T-helper 2 cell treated with Interferon-gamma antibody and Interleukin-4, amounts not matched to agents 100 ng/mL and 5 ng/mL, for 36 hours (primary cell): Measurements from ENCODE around the gene GRIA2. TPM values are rescaled to one million over a fixed set of nuclear protein-coding genes. Genes with fewer than 3 reads are reported as not detected.
"Not testable (repeated sequence)": the region's sequence is repeated elsewhere in the genome, so short reads cannot be mapped to it uniquely, and the experiment has no call there.

Experiments used
- intact Hi-C: fragments of 100-400 bp; cut with micrococcal nuclease; formaldehyde crosslinking; loops from one replicate; pipeline ENCODE4 v1.15.1; 2023
- total RNA-seq: library from RNA; stranded (reverse); gene quantifications from 2 replicates; pipeline ENCODE4 v1.2.3, GENCODE V29; 2022

GRIA2 gene
- total RNA-seq = not detected in 2 replicates

DNA sequence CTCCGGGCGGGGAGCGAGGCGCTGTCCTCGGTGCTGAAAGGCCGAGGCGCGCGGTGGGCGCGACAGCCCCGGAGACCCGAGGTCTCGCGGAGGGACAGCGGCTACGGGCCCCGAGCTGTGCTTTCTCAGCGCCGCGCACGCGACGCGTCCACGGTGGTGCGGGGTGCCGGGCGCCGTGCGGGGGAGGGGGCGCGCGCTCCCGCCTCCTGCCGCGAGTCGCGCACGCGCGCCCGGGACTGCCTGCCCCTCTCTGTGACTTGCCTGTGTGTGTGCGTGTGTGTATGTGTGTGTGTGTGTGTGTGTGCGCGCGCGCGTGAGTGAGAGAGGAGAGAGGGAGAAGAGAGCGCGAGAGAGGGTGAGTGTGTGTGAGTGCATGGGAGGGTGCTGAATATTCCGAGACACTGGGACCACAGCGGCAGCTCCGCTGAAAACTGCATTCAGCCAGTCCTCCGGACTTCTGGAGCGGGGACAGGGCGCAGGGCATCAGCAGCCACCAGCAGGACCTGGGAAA is at the start of gene GRIA2:
Gene GRIA2 (plus strand): TSS at position 358 of the 511 bp plus-strand sequence. CDS start 315 bp downstream, outside the sequence.
- intact Hi-C loops = no loop called here

DNA sequence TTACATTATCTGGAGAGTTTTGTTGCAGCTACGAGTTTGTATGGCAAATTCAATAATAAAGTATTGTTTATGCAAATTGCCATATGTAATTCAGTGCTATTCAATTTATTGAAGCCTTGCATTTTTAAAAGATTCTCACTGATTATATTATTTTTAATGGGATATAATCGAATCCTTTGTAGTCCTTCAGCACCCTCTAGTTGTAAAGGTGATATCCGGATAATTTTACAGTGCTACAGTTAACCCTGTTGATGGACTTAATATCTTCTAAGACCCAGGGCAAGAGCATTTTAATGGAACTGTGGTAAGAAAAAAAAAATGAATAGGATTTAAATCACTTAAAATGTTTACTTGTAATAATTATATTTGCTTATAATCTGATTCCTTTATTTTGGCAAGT is 48.5 kb upstream of the GRIA2 start:
- intact Hi-C loops = no loop called here

DNA sequence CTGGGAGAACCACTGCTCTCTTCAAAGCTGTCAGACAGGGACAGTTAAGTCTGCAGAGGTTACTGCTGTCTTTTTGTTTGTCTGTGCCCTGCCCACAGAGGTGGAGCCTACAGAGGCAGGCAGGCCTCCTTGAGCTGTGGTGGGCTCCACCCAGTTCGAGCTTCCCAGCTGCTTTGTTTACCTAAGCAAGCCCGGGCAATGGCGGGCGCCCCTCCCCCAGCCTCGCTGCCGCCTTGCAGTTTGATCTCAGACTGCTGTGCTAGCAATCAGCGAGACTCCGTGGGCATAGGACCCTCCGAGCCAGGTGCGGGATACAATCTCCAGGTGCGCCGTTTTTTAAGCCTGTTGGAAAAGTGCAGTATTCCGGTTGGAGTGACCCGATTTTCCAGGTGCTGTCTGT is 40.3 kb upstream of the GRIA2 start:
- intact Hi-C loops = not testable (repeated sequence)

DNA sequence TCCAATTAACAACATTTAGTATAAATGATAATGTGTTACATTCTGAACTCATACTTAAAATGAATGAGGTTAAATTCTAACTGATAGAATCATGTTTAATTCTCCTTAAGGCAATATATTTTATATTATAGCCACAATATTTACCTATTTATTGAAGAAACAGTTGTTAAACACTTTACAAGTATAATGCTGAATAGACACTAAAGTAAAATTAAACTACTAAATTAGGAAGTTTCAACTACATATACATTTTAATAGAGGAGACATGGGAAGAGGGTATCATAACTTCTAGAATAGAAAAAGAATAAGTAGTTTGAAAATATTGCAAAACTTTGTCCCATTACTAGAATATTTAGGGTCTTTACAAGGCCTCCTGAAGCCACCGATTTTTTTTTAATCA is 36.2 kb upstream of the GRIA2 start:
- intact Hi-C loops = no loop called here

DNA sequence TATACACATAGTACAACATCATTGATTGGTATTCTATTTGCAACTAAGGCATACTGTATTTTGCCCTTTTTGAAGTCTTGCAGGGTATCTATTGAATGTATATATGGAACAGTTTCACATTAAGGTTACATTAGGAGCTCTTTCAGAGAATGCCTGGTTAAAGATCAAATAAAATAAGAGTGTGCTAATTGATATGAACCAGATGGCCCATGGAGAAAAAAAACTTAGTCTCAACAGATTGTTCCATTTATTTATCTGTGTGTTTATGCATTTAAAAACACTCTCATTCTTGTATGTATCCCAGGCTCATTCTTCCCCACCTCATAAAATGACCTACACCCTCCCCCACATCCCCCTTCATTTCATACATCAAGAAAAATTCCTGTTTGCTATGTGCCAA is 35.2 kb upstream of the GRIA2 start:
- intact Hi-C loops = no loop called here

DNA sequence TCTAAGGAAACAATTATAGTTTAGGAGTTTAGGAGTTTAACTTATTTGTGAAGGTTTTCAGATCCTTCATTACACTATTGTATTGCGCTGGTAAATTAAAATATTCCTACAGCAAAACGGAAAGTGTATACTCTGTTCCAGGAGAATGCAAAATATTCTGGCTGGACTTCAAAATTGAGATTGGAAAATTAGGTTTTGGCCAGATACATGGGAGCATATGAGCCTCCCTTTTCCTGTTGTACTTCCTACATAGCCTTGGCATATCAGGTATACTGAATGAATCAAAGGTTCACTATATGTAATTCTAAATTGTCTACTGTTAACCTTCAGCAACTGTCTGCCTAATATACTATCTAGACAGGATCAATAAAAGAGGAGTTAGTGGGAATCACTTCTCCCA is 25.2 kb upstream of the GRIA2 start:
- intact Hi-C loops = no loop called here

DNA sequence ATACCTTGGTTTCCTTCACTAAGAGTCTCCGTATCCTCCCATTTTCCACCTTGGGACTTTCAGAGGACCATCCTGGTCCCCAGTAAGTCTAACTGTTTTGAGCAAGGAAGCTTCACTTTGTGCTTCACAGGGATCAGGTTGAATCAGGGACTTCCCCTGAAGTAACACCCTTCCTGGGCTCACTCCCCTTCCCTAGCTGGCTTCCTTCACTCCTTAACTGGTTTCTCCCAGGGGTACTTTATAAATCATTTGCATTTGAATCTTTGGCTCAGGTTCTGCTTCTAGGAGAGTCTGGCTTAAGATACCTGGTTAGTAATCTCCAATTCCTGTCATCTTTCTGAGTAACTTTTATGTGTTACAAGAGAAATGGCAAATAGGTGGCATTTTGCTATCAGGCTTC is 24.5 kb upstream of the GRIA2 start:
- intact Hi-C loops = no loop called here

DNA sequence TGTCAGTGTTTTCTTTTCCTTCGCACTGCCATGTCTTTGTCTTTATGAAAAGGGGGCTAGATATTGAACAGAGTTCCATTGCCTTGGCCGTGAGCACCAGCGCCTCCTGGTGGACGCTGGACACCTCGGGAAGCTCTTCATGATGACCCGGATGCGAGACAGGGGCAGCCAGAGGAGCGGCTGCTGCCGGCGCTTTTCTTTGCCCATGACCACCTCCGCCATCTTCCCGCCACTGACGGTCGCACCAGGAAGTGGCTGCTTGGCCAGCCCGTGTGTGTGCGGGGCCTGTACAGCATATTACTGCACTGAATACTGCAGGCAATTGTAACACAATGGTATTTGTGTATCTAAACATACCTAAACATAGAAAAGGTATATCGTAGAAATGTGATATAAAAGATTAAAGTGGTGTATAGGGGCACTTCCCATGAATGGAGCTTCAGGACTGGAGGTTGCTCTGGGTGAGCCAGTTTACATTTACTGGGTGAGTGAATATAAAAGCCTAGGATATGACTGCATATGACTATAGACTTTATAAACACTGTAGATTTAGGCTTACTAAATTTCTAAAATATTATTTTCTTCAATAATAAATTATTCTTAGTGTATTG is 15.8 kb upstream of the GRIA2 start:
- intact Hi-C loops = no loop called here

DNA sequence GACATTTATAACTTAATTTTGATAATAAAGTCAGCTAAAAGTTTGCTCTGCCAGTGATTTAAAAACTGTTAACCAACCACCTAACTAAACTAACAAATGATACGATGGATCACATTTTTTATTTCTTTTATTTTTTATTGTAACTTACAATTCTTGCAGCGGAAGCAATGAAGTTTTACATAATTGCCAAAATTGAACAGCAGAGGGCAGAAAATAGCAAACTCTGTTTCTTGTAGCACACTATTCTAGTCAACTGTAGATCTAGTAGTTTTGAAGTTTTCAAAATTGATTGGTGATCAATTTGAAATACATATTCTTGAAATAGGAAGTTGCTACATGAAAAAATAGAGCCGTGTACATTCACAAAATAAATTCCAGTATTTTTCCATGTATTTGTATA is 2.8 kb upstream of the GRIA2 start:
- intact Hi-C loops = no loop called here

DNA sequence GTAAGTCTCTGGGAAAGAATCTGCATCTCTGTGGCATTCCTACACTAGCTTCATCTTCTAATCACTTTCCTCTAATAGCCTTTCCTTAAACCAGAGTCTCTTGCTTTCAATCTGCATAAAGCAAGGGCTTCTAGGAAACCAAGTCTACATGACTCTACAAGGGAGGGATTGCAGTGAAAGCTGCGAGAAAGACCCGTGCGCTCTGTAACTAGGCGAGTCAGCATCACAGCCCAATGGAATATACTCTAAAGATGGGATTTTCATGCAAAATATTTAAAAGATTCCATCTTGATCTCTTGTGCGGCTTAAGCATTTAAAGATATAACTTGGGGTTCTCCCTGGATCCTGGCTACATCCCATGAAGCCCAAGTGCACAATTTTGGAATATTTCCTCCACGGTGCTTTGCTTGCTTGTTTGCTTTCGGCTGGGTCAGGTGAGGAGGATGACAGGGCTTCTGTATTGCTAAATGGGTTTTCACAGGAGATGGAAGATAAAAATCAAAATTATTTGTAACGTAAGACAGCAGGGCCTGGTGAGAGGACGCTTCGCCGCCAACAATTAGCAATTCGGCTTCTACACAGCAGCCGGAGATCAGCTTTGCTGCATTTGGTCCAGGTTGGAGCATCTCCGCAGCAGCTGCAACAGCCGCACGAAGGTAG is 687 bp upstream of the GRIA2 start:
- intact Hi-C loops = no loop called here

DNA sequence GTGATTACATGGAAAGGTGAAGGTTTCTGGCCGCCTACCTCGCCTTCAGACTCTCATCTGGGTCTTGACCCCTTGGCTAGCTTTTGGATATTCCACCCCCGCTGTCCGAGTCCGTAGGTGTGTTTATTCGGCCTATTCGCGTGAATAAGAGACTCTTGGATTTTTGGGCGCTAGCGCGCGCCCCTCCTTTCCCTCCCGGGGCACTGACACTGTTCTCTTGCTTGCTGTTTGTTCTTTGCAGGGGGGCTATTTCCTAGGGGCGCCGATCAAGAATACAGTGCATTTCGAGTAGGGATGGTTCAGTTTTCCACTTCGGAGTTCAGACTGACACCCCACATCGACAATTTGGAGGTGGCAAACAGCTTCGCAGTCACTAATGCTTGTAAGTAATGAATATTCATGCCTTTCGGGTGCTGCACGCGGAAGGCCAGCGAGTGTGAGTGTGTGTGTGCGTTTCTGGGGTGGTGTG is 932 bp downstream of the GRIA2 start:
- intact Hi-C loops = no loop called here

DNA sequence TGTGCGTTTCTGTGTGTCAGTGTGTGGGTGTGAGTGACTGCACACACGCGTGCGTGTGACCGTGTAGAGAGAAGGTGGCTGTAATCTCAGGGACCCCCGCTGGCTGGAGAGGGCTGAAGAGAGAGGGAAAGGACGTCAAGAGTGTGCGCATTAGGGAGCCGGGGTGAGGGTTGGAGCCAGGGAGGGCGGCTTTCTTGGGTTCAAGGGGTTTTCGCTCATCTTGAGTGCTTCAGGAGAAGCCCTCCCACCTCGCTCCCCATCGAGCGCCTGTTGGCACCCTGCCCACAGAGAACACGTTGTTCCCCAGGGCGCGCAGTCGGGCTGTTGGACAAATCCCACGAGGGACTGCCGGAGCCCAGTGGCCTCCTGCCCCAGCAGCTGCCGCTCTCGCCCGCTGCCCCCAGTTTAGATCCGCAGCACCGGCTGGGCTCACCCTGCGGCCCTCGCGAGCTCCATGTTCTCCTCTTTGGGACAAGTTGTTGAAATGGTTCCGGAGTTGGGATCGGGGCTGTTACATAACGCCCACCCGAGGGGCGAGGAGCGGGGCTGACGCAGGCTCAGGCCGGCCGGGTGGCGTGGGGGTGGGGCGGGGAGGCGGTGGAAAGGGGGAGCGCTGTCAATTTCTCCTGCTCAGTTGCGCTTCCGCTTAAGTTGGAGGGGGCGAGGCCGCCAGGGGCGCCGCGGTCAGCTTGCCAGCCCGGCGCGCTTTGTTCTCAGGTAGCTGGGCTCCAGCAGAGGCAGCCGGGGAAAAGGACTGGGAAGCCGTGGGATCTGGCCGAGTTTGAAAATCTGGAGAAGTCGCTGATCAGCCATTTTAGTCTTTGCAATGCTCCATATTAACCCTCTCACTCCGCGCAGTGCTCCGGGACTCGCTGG is 1.6 kb downstream of the GRIA2 start:
- intact Hi-C loops = no loop called here

DNA sequence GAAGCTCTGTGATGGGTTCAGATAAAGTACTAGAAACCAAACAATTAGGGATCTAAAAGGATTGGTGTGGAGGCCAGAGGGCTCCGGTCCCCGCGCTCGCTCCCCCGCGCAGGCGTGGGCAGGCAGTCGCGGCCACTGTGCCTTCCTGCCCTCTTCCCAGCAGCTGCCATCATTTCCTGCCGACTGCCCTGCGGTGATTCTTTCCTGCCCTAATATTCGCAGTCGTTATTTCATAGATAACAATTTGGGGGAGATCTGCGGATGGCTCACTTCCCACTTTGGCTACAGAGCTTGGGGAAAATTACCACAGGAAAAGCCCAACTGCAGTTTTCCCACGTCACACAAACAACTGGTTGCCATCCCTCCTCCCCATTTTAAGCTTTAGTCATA is 2.2 kb downstream of the GRIA2 start:
- intact Hi-C loops = no loop called here

DNA sequence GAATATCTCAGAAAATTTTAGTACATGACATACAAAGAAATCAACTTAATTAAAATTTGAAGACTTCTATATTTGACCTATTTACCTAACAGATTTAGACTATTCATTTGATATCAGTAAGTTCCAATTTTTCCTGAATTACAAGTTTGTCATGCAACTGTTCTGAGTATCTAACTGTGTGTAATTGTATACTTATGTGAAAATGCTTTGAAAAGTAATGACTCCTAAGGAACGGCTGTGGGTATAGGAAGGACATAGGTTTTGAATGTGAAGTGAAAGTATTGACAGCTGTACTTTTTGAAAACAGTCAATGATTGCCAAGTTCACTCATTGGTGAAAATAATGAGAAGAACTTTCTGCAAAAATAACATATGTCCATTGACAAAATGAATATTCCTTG is 2.9 kb downstream of the GRIA2 start:
- intact Hi-C loops = no loop called here

DNA sequence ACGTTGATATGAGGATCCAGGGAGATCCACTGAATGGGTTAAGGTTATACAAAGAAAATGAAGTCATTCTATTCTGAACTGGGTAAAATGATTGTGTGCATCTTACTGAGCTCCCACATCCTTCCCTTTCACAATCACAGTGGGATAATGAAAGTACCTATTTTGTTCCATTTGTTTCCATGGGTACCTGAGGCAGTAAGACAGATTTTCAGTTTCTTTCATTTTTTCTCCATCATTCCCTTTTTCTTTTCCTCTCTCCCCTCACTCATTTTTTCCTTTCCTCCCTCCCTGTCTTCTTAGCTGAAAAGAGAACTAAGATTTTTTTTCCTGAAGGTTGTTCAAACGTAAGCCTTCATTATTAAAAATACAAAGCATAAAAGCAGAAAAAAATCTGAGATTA is 4.6 kb downstream of the GRIA2 start:
- intact Hi-C loops = no loop called here

DNA sequence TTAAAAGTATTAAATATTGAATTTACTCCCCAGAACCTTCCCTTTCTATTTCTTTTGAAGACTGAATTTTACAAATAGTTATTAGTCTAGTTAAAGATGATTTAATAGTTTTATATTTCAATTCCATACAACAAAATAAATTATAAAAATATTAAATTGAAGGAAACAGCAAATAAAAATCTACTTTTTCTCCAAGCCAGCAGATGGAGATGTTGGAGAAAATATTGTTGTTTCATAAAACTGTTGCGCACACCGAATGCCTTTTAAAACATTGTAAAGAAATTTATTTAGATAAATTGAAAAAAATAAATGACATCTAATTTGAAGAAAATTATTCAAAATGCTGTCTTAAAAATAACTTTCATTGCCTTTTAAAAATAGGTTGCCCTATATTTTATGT is 5.5 kb downstream of the GRIA2 start:
- intact Hi-C loops = no loop called here

DNA sequence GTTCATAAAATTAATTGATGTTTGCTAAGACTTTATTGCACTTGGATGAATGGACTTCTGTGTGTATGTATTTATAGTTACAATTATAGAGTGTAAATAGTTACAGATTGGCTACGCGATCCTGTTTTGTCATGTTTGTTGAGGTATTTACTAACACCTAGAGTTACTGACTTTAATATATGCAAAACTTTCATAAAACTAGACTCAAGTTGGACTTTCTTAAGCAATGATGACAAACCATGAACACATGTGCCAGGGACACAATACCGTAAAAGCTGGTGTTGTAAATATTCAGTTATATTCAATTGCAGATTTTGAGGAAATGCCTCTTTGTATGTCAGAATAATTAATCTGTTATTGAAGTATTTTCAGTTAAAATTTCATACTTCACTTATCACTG is 6.1 kb downstream of the GRIA2 start:
- intact Hi-C loops = no loop called here

DNA sequence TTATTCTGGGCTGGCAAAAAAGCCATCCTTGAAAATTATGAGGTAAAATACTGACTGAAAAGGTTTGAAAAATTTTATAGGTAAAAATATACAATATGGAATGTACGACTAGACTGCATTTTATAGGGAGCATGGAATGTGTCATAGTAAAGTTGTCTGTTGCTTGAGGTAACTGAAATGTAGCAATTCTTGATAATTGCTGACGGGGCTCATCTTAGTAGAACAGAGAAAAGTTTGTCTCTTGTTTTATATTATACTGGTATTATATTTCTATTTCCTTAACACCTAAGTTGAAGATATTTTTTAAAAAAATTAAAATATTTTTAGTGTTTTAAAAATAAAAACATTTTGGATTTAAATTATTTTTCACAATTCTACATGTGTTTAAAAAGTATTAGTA is 11.0 kb downstream of the GRIA2 start:
- intact Hi-C loops = no loop called here

DNA sequence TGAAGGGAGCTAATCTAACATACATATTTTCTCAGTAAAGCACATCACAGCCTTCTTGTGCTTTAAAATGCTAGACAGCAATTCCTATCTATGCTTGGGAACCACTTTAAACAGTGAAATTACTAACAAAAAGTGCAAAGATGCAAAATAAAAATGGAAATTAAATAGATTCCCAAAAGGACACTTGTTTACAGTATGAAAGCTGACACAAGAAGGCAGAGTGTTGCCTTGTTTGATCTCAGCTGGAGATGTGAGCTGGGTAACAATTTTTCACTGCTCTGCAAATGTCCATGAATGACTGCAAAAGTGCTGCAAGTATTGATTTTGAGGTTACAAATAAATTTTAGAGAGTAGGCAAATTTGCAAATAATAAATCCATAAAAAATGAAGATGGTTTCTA is 22.3 kb downstream of the GRIA2 start:
- intact Hi-C loops = no loop called here

DNA sequence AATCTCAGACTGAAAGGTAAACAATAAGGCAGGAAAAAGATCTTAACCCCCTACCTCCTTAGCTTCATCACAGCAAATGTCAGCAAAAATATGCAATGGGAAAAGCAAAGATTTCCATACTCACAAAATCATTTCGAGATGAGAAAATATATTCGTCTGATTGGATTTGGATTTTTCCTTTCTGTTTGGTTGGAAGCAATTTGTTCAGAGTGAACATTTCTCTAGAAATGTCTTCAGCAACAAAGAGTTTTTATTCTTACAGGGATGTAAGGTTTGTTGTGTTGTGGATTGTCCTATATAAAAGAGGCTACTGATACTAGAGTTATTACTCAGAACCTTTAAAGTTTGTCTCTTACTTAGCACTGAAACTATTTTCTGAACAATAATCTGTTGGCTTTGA is 23.8 kb downstream of the GRIA2 start:
- intact Hi-C loops = no loop called here

DNA sequence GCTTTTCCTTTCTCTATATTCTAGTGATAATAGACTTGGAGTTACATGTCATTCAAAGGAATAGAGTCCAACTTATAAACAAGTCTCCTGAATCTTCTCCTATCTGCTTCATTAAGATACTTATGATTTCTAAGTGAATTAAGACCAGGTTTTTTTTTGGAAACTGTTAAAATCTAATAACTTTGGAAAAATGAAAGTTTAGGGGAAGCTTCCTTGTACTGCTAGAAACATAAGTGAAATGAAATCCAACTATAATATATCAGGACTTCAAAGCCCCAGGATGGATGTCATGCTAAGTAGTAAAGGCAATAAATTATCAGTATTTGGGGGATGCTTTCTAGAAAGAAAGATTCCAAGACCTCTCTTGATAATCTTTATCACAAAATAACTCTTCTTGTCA is 24.8 kb downstream of the GRIA2 start:
- intact Hi-C loops = no loop called here

DNA sequence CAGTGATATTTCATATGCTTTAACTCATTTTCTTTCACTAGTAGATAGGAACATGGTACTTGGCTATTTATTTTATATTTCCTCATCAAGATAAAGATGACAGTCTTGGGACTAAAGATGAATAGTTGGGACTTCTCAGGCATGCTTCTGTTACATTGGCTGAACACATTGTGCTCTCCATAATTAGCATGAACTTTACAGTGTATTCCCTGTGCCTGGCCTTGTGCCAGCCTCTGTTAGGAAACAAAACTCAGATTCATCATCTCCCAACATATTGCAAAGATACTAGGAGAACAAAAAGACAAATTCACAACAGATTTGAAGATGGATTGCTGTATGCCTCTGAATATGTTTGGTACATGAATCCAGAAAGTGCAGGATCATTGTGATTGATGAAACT is 26.4 kb downstream of the GRIA2 start:
- intact Hi-C loops = no loop called here
